IMR-90 (cell line): ENCODE measurements around the gene PRKAG2.

ENCODE experiments used
- CTCF ChIP-seq: conservative IDR thresholded peaks from 2 replicates; pipeline ENCODE4 v1.5.1; 2012; ENCODE audit warnings: mild to moderate bottlenecking, low read depth, low read length, improper control_type of control experiment
- MAZ ChIP-seq: IDR thresholded peaks from 2 replicates; pipeline ENCODE4 v1.6.1; 2012; ENCODE audit warnings: low read depth, mild to moderate bottlenecking, low read length, improper control_type of control experiment, moderate library complexity, borderline replicate concordance
- POLR2A ChIP-seq: IDR thresholded peaks from 2 replicates; pipeline ENCODE4 v1.6.1; 2012; ENCODE audit warnings: mild to moderate bottlenecking, low read depth, low read length
- RAD21 ChIP-seq: IDR thresholded peaks from 2 replicates; pipeline ENCODE4 v1.6.1; 2012; ENCODE audit warnings: low read length, improper control_type of control experiment
- RFX5 ChIP-seq: IDR thresholded peaks from 2 replicates; pipeline ENCODE4 v1.8.0; 2012; ENCODE audit warnings: low read depth, mild to moderate bottlenecking, low read length, moderate library complexity
- SMC3 ChIP-seq: fragments of 150-350 bp; IDR thresholded peaks from 2 replicates; pipeline ENCODE4 v1.6.1; 2016; ENCODE audit warnings: low read depth, mild to moderate bottlenecking, antibody characterized with exemption, low read length, moderate library complexity

- TF ChIP-seq CTCF (no peak), RFX5 (no peak), SMC3 (no peak), POLR2A (no peak), RAD21 (no peak), MAZ (no peak)
These were observed 273.0 kb downstream of the PRKAG2 start for GRCh38 chr7:151603951-151604350.
